ENCODE results near the gene ARAF. TPM values are rescaled to one million over a fixed set of nuclear protein-coding genes. Genes with fewer than 3 reads are reported as not detected.

ARAF gene
- total and polyA plus RNA-seq, 2 donors (not counting 3 experiments of a cell fraction or from before 2014, with no cell fraction given), result 62.7 to 69.5 TPM

DNA sequence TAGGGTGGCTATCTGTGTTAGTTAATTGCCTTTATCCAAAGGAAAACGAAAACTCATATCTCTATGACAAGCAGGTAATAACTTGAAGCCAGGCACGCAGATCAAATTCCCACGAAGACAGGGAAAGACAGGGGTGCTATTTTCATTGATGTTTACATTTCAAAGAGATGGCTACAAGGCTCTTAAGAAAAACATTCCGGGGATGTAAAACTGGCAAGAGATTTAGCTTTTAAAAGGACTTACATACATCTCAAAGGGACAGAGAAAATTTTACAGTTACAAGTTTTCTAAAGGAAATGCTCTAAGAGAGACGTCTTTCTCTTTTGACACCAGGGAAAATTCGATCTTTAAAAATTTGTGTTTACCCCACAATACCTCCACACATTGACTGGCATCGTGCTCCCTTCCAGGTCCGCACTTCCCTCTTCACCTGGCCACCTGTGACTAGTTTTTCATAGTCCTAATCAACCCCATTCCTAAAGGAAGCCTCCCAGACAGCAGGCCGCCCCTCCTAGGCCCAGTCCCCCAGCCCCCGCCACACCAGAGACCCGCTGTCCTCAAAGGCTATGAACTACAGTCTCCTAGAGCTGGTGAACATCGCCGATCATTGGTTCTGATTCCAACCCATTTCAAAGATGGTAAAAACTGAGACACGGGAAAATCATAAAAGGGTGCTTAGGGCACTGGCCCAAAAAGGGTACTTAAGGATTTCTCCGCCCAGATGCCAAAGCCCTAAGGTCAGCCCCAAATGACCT, 649 bp upstream of the ARAF start:
- Histone ChIP-seq H3K4me3 (replicated peaks in 1 of 3; ENCODE audit: insufficient read depth in 1 of 3, low read depth in 1 of 3, low read length in 3 of 3) (peak overlapping the region in 2 of 3 experiments; percentile 69 to 80), H4K20me1 (replicated peaks; ENCODE audit: control insufficient read depth, extremely low read depth, insufficient read depth, low read length) (no peaks in the 10 kb centered on the region), H3K36me3 (ENCODE audit: control insufficient read depth in 2 of 2, extremely low read depth in 1 of 2, insufficient read depth in 2 of 2, low read length in 2 of 2) (no peaks in the 10 kb centered on the region), H3K4me2 (ENCODE audit: insufficient read depth, low read length) (peak overlapping the region; percentile 80), H3K9me1 (replicated peaks; ENCODE audit: control insufficient read depth, extremely low read depth, insufficient read depth, low read length) (no peaks in the 10 kb centered on the region), H3K9me3 (replicated peaks; ENCODE audit: control insufficient read depth, insufficient read depth, low read length) (no peaks in the 10 kb centered on the region), H3K9ac (replicated peaks; ENCODE audit: extremely low read depth, insufficient read depth, low read length) (peak overlapping the region; percentile 55), H2AFZ (ENCODE audit: low read depth, low read length) (peak overlapping the region; percentile 78), H3K79me2 (ENCODE audit: control insufficient read depth, insufficient read depth, low read length) (peaks cover 19% of the 10 kb centered on the region), H3K4me1 (ENCODE audit: control insufficient read depth, extremely low read depth, insufficient read depth, low read length) (peaks cover 10% of the 10 kb centered on the region), H3K27me3 (ENCODE audit: control insufficient read depth in 2 of 2, insufficient read depth in 2 of 2, low read length in 2 of 2) (no peaks in the 10 kb centered on the region), H3K27ac (ENCODE audit: insufficient read depth, low read depth, low read length) (peak overlapping the region; percentile 61)
- BruUV-seq (replicated peaks), result no TSS peak
- ChIA-PET POLR2A (no interaction called here), CTCF (interaction anchor here (1.0 kb wide), 1 partner anchor 19 kb away, joined by 3 read pairs; no protein-coding TSS in a partner anchor)
- DNase-seq (ENCODE audit: low read depth, low spot score) (no peak), FAIRE-seq (peak; percentile 18)
- intact Hi-C loops (cut with micrococcal nuclease) (loop anchor here (5.0 kb wide), 2 partner anchors 62 to 277 kb away; partner anchors contain the start of gene ZNF81), dilution Hi-C loops (cut with MboI; ENCODE audit: extremely low pct_ligation_motif_present, low sequenced_read_pairs) (no loop called here)
- TF ChIP-seq MYC (IDR thresholded peaks at IDR 0.05; ENCODE audit: low read depth, low read length), result no peak
- TF ChIP-seq FOS (IDR thresholded peaks at IDR 0.05; ENCODE audit: borderline replicate concordance, insufficient read depth, low read length), result no peak
- TF ChIP-seq, protein P1, sequence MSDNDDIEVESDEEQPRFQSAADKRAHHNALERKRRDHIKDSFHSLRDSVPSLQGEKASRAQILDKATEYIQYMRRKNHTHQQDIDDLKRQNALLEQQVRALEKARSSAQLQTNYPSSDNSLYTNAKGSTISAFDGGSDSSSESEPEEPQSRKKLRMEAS (IDR thresholded peaks at IDR 0.05; ENCODE audit: insufficient read depth, insufficient read length), result no peak

DNA sequence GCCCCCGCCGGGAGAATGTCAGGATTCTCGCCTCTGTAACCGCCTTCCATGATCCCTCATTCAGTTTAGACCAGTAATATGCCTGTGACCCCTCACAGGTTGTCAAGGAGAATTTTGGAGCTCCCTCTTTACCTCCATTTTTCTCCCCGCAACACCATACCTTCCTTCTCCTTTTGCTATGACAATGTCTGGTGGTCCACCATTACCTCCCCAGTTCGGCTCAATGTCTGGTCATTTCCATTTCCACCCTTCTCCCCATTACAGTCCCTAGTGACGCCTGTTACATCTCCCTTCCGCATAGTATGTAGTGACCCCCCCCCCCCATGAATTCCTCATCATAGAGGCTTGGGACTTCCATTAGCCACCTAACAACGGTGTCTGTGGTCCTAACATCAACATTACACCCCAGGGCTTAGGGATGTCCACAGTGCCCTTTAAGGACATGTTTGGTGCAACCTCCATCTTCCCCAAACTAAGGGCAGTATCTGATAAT, 700 bp downstream of the ARAF start:
- Histone ChIP-seq H3K27ac (ENCODE audit: insufficient read depth, low read depth, low read length) (peak overlapping the region; percentile 84), H3K79me2 (ENCODE audit: control insufficient read depth, insufficient read depth, low read length) (peaks cover 19% of the 10 kb centered on the region), H2AFZ (ENCODE audit: low read depth, low read length) (no peak overlapping the region), H4K20me1 (replicated peaks; ENCODE audit: control insufficient read depth, extremely low read depth, insufficient read depth, low read length) (no peaks in the 10 kb centered on the region), H3K4me3 (replicated peaks in 1 of 3; ENCODE audit: insufficient read depth in 1 of 3, low read depth in 1 of 3, low read length in 3 of 3) (peak overlapping the region; percentile 54 to 91 (median 80)), H3K36me3 (ENCODE audit: control insufficient read depth in 2 of 2, extremely low read depth in 1 of 2, insufficient read depth in 2 of 2, low read length in 2 of 2) (no peaks in the 10 kb centered on the region), H3K9me3 (replicated peaks; ENCODE audit: control insufficient read depth, insufficient read depth, low read length) (no peaks in the 10 kb centered on the region), H3K9me1 (replicated peaks; ENCODE audit: control insufficient read depth, extremely low read depth, insufficient read depth, low read length) (no peaks in the 10 kb centered on the region), H3K4me1 (ENCODE audit: control insufficient read depth, extremely low read depth, insufficient read depth, low read length) (peaks cover 13% of the 10 kb centered on the region), H3K27me3 (ENCODE audit: control insufficient read depth in 2 of 2, insufficient read depth in 2 of 2, low read length in 2 of 2) (no peaks in the 10 kb centered on the region), H3K9ac (replicated peaks; ENCODE audit: extremely low read depth, insufficient read depth, low read length) (peak overlapping the region; percentile 87), H3K4me2 (ENCODE audit: insufficient read depth, low read length) (peak overlapping the region; percentile 87)
- no peak for TF ChIP-seq MYC (IDR thresholded peaks at IDR 0.05; ENCODE audit: low read depth, low read length)
- TF ChIP-seq POLR2AphosphoS5 (IDR thresholded peaks at IDR 0.05; ENCODE audit: insufficient read depth, low read depth, low read length), result no peak
- TF ChIP-seq, protein P1 (IDR thresholded peaks at IDR 0.05; ENCODE audit: insufficient read depth, insufficient read length), result no peak
- TF ChIP-seq, protein P2, sequence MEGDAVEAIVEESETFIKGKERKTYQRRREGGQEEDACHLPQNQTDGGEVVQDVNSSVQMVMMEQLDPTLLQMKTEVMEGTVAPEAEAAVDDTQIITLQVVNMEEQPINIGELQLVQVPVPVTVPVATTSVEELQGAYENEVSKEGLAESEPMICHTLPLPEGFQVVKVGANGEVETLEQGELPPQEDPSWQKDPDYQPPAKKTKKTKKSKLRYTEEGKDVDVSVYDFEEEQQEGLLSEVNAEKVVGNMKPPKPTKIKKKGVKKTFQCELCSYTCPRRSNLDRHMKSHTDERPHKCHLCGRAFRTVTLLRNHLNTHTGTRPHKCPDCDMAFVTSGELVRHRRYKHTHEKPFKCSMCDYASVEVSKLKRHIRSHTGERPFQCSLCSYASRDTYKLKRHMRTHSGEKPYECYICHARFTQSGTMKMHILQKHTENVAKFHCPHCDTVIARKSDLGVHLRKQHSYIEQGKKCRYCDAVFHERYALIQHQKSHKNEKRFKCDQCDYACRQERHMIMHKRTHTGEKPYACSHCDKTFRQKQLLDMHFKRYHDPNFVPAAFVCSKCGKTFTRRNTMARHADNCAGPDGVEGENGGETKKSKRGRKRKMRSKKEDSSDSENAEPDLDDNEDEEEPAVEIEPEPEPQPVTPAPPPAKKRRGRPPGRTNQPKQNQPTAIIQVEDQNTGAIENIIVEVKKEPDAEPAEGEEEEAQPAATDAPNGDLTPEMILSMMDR (IDR thresholded peaks at IDR 0.05; ENCODE audit: extremely low read depth in 1 of 2, insufficient read depth in 1 of 2, low read depth in 1 of 2, low read length in 2 of 2), result no peak
- TF ChIP-seq GATA2 (IDR thresholded peaks at IDR 0.05; ENCODE audit: insufficient read depth, insufficient read length, low read depth, low read length), result no peak
- TF ChIP-seq FOS (IDR thresholded peaks at IDR 0.05; ENCODE audit: borderline replicate concordance, insufficient read depth, low read length), result no peak
- TF ChIP-seq POLR2A (IDR thresholded peaks at IDR 0.05; ENCODE audit: low read depth, low read length), result no peak
- TF ChIP-seq EZH2 (IDR thresholded peaks at IDR 0.05; ENCODE audit: borderline replicate concordance, low read depth, low read length, severe bottlenecking), result no peak
- no peak for TF ChIP-seq JUN (IDR thresholded peaks at IDR 0.05; ENCODE audit: borderline replicate concordance, insufficient read depth, insufficient read length, low read depth)
- ChIA-PET CTCF (interaction anchor here (0.8 to 1.4 kb wide), 4 partner anchors 20 to 83 kb away, joined by 3 to 9 read pairs (median 4); partner anchors contain the start of gene TIMP1), POLR2A (no interaction called here)
- dilution Hi-C loops (cut with MboI; ENCODE audit: extremely low pct_ligation_motif_present, low sequenced_read_pairs) (no loop called here), intact Hi-C loops (cut with micrococcal nuclease) (loop anchor here (1.0 to 5.0 kb wide), 5 partner anchors 21 to 276 kb away; partner anchors contain the start of genes TIMP1 and ZNF81)
- TSS peak; percentile 35 for BruUV-seq (replicated peaks)
- no peak for DNase-seq (ENCODE audit: low read depth, low spot score)
- FAIRE-seq, result no peak

All from endothelial cell of umbilical vein (primary cell).